ENCODE data around the gene LIMD2. TPM values are rescaled to one million over a fixed set of nuclear protein-coding genes. Genes with fewer than 3 reads are reported as not detected.

The LIMD2 gene
- total and polyA plus RNA-seq, 2 experiments from 2014 or later = 20.7 to 31.1 TPM

- Histone ChIP-seq H3K4me1 (ENCODE audit: insufficient read depth) (no peaks in the 10 kb centered on the region), H4K20me1 (ENCODE audit: insufficient read depth, poor library complexity, severe bottlenecking) (no peaks in the 10 kb centered on the region), H3K79me2 (no peaks in the 10 kb centered on the region), H2AFZ (no peak overlapping the region), H3K9me2 (replicated peaks; ENCODE audit: insufficient read depth) (no peaks in the 10 kb centered on the region), H3K4me3 (no peak overlapping the region), H3K27me3 (no peaks in the 10 kb centered on the region), H3K27ac (no peak overlapping the region), H3K36me3 (replicated peaks; ENCODE audit: insufficient read depth, low read depth) (no peaks in the 10 kb centered on the region), H3K4me2 (no peak overlapping the region), H3K9me3 (ENCODE audit: low read depth) (no peaks in the 10 kb centered on the region)
- WGBS (ENCODE audit: low lambda C conversion rate, missing lambda C conversion rate) = 88% methylated on average over 3 of the region's 3 CpGs
- no peak for DNase-seq (ENCODE audit: low spot score)
- TF ChIP-seq CTCF (IDR thresholded peaks at IDR 0.05; ENCODE audit: poor library complexity) (no peak), EZH2 (IDR thresholded peaks at IDR 0.05; ENCODE audit: borderline replicate concordance) (no peak), EZH2phosphoT487 (IDR thresholded peaks at IDR 0.05; ENCODE audit: low read depth, severe bottlenecking, unreplicated experiment) (no peak)
Measured at GRCh38 chr17:63657786-63658185, 42.1 kb downstream of the LIMD2 start.

- H3K27ac ChIP-seq = no peak overlapping the region
- H3K9me2 ChIP-seq (replicated peaks; ENCODE audit: insufficient read depth) = no peaks in the 10 kb centered on the region
- H3K4me1 ChIP-seq (ENCODE audit: insufficient read depth) = no peaks in the 10 kb centered on the region
- H4K20me1 ChIP-seq (ENCODE audit: insufficient read depth, poor library complexity, severe bottlenecking) = no peaks in the 10 kb centered on the region
- TF ChIP-seq CTCF (IDR thresholded peaks at IDR 0.05; ENCODE audit: poor library complexity) = no peak
- no peak for TF ChIP-seq EZH2phosphoT487 (IDR thresholded peaks at IDR 0.05; ENCODE audit: low read depth, severe bottlenecking, unreplicated experiment)
- TF ChIP-seq EZH2 (IDR thresholded peaks at IDR 0.05; ENCODE audit: borderline replicate concordance) = no peak
- H3K79me2 ChIP-seq = no peaks in the 10 kb centered on the region
- WGBS (ENCODE audit: low lambda C conversion rate, missing lambda C conversion rate) = 62% methylated on average over 2 of the region's 2 CpGs
- H3K4me2 ChIP-seq = no peak overlapping the region
- no peak overlapping the region for H2AFZ ChIP-seq
- no peak for DNase-seq (ENCODE audit: low spot score)
- no peaks in the 10 kb centered on the region for H3K27me3 ChIP-seq
- no peak overlapping the region for H3K4me3 ChIP-seq
- H3K36me3 ChIP-seq (replicated peaks; ENCODE audit: insufficient read depth, low read depth) = no peaks in the 10 kb centered on the region
- no peaks in the 10 kb centered on the region for H3K9me3 ChIP-seq (ENCODE audit: low read depth)
Measured at GRCh38 chr17:63653050-63653449, 46.9 kb downstream of the LIMD2 start.

- H3K27ac ChIP-seq = no peak overlapping the region
- no peak overlapping the region for H2AFZ ChIP-seq
- no peaks in the 10 kb centered on the region for H3K27me3 ChIP-seq
- TF ChIP-seq CTCF (IDR thresholded peaks at IDR 0.05; ENCODE audit: poor library complexity) (no peak), EZH2phosphoT487 (IDR thresholded peaks at IDR 0.05; ENCODE audit: low read depth, severe bottlenecking, unreplicated experiment) (no peak), EZH2 (IDR thresholded peaks at IDR 0.05; ENCODE audit: borderline replicate concordance) (no peak)
- H4K20me1 ChIP-seq (ENCODE audit: insufficient read depth, poor library complexity, severe bottlenecking) = no peaks in the 10 kb centered on the region
- H3K9me3 ChIP-seq (ENCODE audit: low read depth) = no peaks in the 10 kb centered on the region
- H3K36me3 ChIP-seq (replicated peaks; ENCODE audit: insufficient read depth, low read depth) = no peaks in the 10 kb centered on the region
- WGBS (ENCODE audit: low lambda C conversion rate, missing lambda C conversion rate) = 88% methylated on average over 3 of the region's 3 CpGs
- no peaks in the 10 kb centered on the region for H3K9me2 ChIP-seq (replicated peaks; ENCODE audit: insufficient read depth)
- H3K4me2 ChIP-seq = no peak overlapping the region
- H3K4me1 ChIP-seq (ENCODE audit: insufficient read depth) = no peaks in the 10 kb centered on the region
- DNase-seq (ENCODE audit: low spot score) = no peak
- H3K79me2 ChIP-seq = no peaks in the 10 kb centered on the region
- H3K4me3 ChIP-seq = no peak overlapping the region
Measured at GRCh38 chr17:63652106-63652505, 47.8 kb downstream of the LIMD2 start.

- Histone ChIP-seq H3K9me2 (replicated peaks; ENCODE audit: insufficient read depth) (no peaks in the 10 kb centered on the region), H3K4me1 (ENCODE audit: insufficient read depth) (no peaks in the 10 kb centered on the region), H3K27ac (no peak overlapping the region), H2AFZ (no peak overlapping the region), H3K36me3 (replicated peaks; ENCODE audit: insufficient read depth, low read depth) (no peaks in the 10 kb centered on the region), H3K79me2 (no peaks in the 10 kb centered on the region), H3K9me3 (ENCODE audit: low read depth) (no peaks in the 10 kb centered on the region), H3K4me2 (no peak overlapping the region), H3K4me3 (no peak overlapping the region), H3K27me3 (no peaks in the 10 kb centered on the region), H4K20me1 (ENCODE audit: insufficient read depth, poor library complexity, severe bottlenecking) (no peaks in the 10 kb centered on the region)
- no peak for DNase-seq (ENCODE audit: low spot score)
- TF ChIP-seq CTCF (IDR thresholded peaks at IDR 0.05; ENCODE audit: poor library complexity) = no peak
- TF ChIP-seq EZH2phosphoT487 (IDR thresholded peaks at IDR 0.05; ENCODE audit: low read depth, severe bottlenecking, unreplicated experiment) = no peak
- TF ChIP-seq EZH2 (IDR thresholded peaks at IDR 0.05; ENCODE audit: borderline replicate concordance) = no peak
- WGBS (ENCODE audit: low lambda C conversion rate, missing lambda C conversion rate) = 88% methylated on average over 1 of the region's 1 CpG
Measured at GRCh38 chr17:63649813-63650212, 50.1 kb downstream of the LIMD2 start.

Data from hepatocyte (in vitro differentiated cells).